Inflammatory macrophage treated with lipopolysaccharide for 4 hours (primary cell): ENCODE results near the gene FUT7.
"Not testable (repeated sequence)": the region's sequence is repeated elsewhere in the genome, so short reads cannot be mapped to it uniquely, and the experiment has no call there.

Source experiments
- DNase-seq: peaks from one replicate; pipeline ENCODE4 v3.0.0-alpha.2; 2020

FUT7 gene

GRCh38 chr9:137065336-137065967, 33.6 kb upstream of the FUT7 start:
- DNase-seq = no peak

- DNase-seq = no peak
Observed at GRCh38 chr9:137064880-137065164, 32.9 kb upstream of the FUT7 start.

GRCh38 chr9:137064027-137064879, 32.4 kb upstream of the FUT7 start:
- peak; percentile 50 for DNase-seq

- no peak for DNase-seq
Observed at GRCh38 chr9:137063311-137064026, 31.6 kb upstream of the FUT7 start.

GRCh38 chr9:137062798-137063197, 30.9 kb upstream of the FUT7 start:
- DNase-seq = not testable (repeated sequence)

GRCh38 chr9:137062384-137062783, 30.5 kb upstream of the FUT7 start:
- DNase-seq = no peak

GRCh38 chr9:137058521-137059234, 26.8 kb upstream of the FUT7 start:
- DNase-seq = no peak

GRCh38 chr9:137057545-137057944, 25.7 kb upstream of the FUT7 start:
- no peak for DNase-seq

- no peak for DNase-seq
Observed at GRCh38 chr9:137056739-137057415, 25.0 kb upstream of the FUT7 start.

- no peak for DNase-seq
Observed at GRCh38 chr9:137055385-137056364, 23.8 kb upstream of the FUT7 start.

GRCh38 chr9:137054932-137055384, 23.1 kb upstream of the FUT7 start:
- no peak for DNase-seq

- DNase-seq = no peak
Observed at GRCh38 chr9:137053944-137054931, 22.4 kb upstream of the FUT7 start, which contains the start of gene ENTPD2. TSS of gene ENTPD2 (minus strand) at chr9:137054061. CDS start at chr9:137053997, 64 bp downstream.

- no peak for DNase-seq
Observed at GRCh38 chr9:137052998-137053943, 21.4 kb upstream of the FUT7 start.

GRCh38 chr9:137052293-137052692, 20.4 kb upstream of the FUT7 start:
- no peak for DNase-seq

GRCh38 chr9:137051145-137051724, 19.3 kb upstream of the FUT7 start:
- DNase-seq = no peak

- DNase-seq = no peak
Observed at GRCh38 chr9:137050570-137050969, 18.7 kb upstream of the FUT7 start.

- DNase-seq = peak; percentile 38
Observed at GRCh38 chr9:137049544-137050449, 17.9 kb upstream of the FUT7 start.
